Neutrophil (primary cell): ENCODE results near the gene FAM241B.

Source experiments
- H3K27ac ChIP-seq: fragments of 200-600 bp; sonication (generic); 2 replicates; pipeline ENCODE4 v1.5.1; 2016; ENCODE audit warnings: mild to moderate bottlenecking, moderate library complexity
- H3K27me3 ChIP-seq: fragments of 200-600 bp; sonication (generic); 2 replicates; pipeline ENCODE4 v1.6.0; 2016; ENCODE audit warnings: mild to moderate bottlenecking
- H3K36me3 ChIP-seq: fragments of 200-600 bp; sonication (generic); 2 replicates; pipeline ENCODE4 v1.5.1; 2017
- H3K4me1 ChIP-seq, 2 experiments: fragments of 200-600 bp in 1 of 2; sonication (generic) in 1 of 2; 1 replicate in 1 of 2; 2 replicates in 1 of 2; pipeline versions ENCODE4 v1.5.1 to v1.6.1; 2013 to 2016; ENCODE audit warnings: low read depth in 1 of 2, low read length in 1 of 2, mild to moderate bottlenecking in 1 of 2, moderate library complexity in 1 of 2; ENCODE audit not compliant: control insufficient read depth in 1 of 2, insufficient read depth in 1 of 2
- H3K4me3 ChIP-seq, 2 experiments: fragments of 200-600 bp in 1 of 2; sonication (generic) in 1 of 2; 1 replicate in 1 of 2; 2 replicates in 1 of 2; pipeline ENCODE4 v1.5.1; 2013 to 2016; ENCODE audit warnings: low read depth in 1 of 2, low read length in 1 of 2, mild to moderate bottlenecking in 1 of 2, moderate library complexity in 1 of 2
- H3K9me3 ChIP-seq: fragments of 200-600 bp; sonication (generic); 2 replicates; pipeline ENCODE4 v1.5.1; 2016
- CTCF ChIP-seq: fragments of 200-600 bp; sonication (generic); IDR thresholded peaks from 2 replicates; pipeline ENCODE4 v1.5.1; 2016; ENCODE audit warnings: antibody characterized with exemption

The FAM241B gene

GRCh38 chr10:69653561-69653960, 23.5 kb downstream of the FAM241B start:
- Histone ChIP-seq H3K9me3 (no peaks in the 10 kb centered on the region), H3K27me3 (peaks cover 54% of the 10 kb centered on the region), H3K4me3 (no peak overlapping the region), H3K4me1 (no peaks in the 10 kb centered on the region), H3K36me3 (no peaks in the 10 kb centered on the region), H3K27ac (no peak overlapping the region)
- TF ChIP-seq CTCF, result no peak

- no peaks in the 10 kb centered on the region for H3K4me1 ChIP-seq
- no peak overlapping the region for H3K27ac ChIP-seq
- H3K27me3 ChIP-seq, result peaks cover 45% of the 10 kb centered on the region
- H3K36me3 ChIP-seq, result no peaks in the 10 kb centered on the region
- no peaks in the 10 kb centered on the region for H3K9me3 ChIP-seq
- TF ChIP-seq CTCF, result no peak
- no peak overlapping the region for H3K4me3 ChIP-seq
These were observed 25.2 kb downstream of the FAM241B start for GRCh38 chr10:69655124-69655867.

GRCh38 chr10:69655868-69656555, 26.0 kb downstream of the FAM241B start:
- Histone ChIP-seq H3K27me3 (peaks cover 38% of the 10 kb centered on the region), H3K27ac (no peak overlapping the region)
- TF ChIP-seq CTCF, result no peak

GRCh38 chr10:69656742-69657269, 26.8 kb downstream of the FAM241B start:
- no peak for TF ChIP-seq CTCF
- Histone ChIP-seq H3K4me1 (no peaks in the 10 kb centered on the region), H3K4me3 (no peak overlapping the region), H3K36me3 (no peaks in the 10 kb centered on the region), H3K9me3 (no peaks in the 10 kb centered on the region), H3K27ac (no peak overlapping the region), H3K27me3 (peaks cover 32% of the 10 kb centered on the region)

More at GRCh38 chr10:69655868-69656555, 26.0 kb downstream of the FAM241B start:
- no peaks in the 10 kb centered on the region for H3K4me1 ChIP-seq
- H3K36me3 ChIP-seq, result no peaks in the 10 kb centered on the region
- H3K9me3 ChIP-seq, result no peaks in the 10 kb centered on the region
- no peak overlapping the region for H3K4me3 ChIP-seq

GRCh38 chr10:69657430-69657829, 27.4 kb downstream of the FAM241B start:
- H3K36me3 ChIP-seq, result no peaks in the 10 kb centered on the region
- H3K4me3 ChIP-seq, result no peak overlapping the region
- TF ChIP-seq CTCF, result no peak
- no peaks in the 10 kb centered on the region for H3K9me3 ChIP-seq
- no peaks in the 10 kb centered on the region for H3K4me1 ChIP-seq
- H3K27ac ChIP-seq, result no peak overlapping the region
- H3K27me3 ChIP-seq, result peaks cover 32% of the 10 kb centered on the region
